ENCODE results near the gene PGLYRP4.

PGLYRP4 gene

DNA sequence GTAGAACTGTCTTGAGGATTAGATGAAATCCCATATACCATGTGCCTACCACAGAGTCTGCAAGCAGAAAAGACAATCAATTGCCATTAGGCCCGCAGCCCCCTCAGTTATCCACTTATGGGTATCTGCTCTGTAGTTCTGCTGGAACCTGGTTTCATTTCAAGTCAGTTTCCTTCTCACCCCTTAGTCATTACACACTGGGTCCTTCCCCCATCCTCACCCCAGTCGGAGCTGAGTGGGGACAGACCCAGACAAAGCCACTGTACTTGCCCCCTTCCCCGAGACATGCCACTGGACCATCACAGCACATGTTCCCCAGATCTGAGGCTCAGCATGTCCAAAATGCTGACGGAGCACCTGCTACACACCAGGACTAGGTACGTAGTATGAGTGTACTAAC lies 57.1 kb downstream of the PGLYRP4 start:
- no peak for ATAC-seq
- TF ChIP-seq ZNF70 (CRISPR knock-in tag; IDR thresholded peaks at IDR 0.05) (no peak), GLIS3 (CRISPR knock-in tag; IDR thresholded peaks at IDR 0.05) (no peak), TCF4 (CRISPR knock-in tag; IDR thresholded peaks at IDR 0.05; ENCODE audit: borderline replicate concordance) (no peak), SNAI2 (CRISPR knock-in tag; IDR thresholded peaks at IDR 0.05) (no peak), OSR1 (CRISPR knock-in tag; IDR thresholded peaks at IDR 0.05) (no peak), PPARA (CRISPR knock-in tag; IDR thresholded peaks at IDR 0.05; ENCODE audit: borderline replicate concordance) (no peak), BACH2 (CRISPR knock-in tag; IDR thresholded peaks at IDR 0.05; ENCODE audit: borderline replicate concordance) (no peak), ZNF8 (CRISPR knock-in tag; IDR thresholded peaks at IDR 0.05) (no peak), ZC3H10 (CRISPR knock-in tag; IDR thresholded peaks at IDR 0.05) (no peak), CREB5 (CRISPR knock-in tag; IDR thresholded peaks at IDR 0.05; ENCODE audit: low read depth) (no peak), ZFP30 (CRISPR knock-in tag; IDR thresholded peaks at IDR 0.05) (no peak), TOX (CRISPR knock-in tag; IDR thresholded peaks at IDR 0.05; ENCODE audit: borderline replicate concordance) (no peak), ISL1 (CRISPR knock-in tag; IDR thresholded peaks at IDR 0.05) (no peak)
- TF ChIP-seq, protein P1, sequence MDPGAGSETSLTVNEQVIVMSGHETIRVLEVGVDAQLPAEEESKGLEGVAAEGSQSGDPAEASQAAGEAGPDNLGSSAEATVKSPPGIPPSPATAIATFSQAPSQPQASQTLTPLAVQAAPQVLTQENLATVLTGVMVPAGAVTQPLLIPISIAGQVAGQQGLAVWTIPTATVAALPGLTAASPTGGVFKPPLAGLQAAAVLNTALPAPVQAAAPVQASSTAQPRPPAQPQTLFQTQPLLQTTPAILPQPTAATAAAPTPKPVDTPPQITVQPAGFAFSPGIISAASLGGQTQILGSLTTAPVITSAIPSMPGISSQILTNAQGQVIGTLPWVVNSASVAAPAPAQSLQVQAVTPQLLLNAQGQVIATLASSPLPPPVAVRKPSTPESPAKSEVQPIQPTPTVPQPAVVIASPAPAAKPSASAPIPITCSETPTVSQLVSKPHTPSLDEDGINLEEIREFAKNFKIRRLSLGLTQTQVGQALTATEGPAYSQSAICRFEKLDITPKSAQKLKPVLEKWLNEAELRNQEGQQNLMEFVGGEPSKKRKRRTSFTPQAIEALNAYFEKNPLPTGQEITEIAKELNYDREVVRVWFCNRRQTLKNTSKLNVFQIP (CRISPR knock-in tag; IDR thresholded peaks at IDR 0.05; ENCODE audit: borderline replicate concordance, low read depth): no peak
- TF ChIP-seq, protein P2, sequence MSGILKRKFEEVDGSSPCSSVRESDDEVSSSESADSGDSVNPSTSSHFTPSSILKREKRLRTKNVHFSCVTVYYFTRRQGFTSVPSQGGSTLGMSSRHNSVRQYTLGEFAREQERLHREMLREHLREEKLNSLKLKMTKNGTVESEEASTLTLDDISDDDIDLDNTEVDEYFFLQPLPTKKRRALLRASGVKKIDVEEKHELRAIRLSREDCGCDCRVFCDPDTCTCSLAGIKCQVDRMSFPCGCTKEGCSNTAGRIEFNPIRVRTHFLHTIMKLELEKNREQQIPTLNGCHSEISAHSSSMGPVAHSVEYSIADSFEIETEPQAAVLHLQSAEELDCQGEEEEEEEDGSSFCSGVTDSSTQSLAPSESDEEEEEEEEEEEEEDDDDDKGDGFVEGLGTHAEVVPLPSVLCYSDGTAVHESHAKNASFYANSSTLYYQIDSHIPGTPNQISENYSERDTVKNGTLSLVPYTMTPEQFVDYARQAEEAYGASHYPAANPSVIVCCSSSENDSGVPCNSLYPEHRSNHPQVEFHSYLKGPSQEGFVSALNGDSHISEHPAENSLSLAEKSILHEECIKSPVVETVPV (CRISPR knock-in tag; IDR thresholded peaks at IDR 0.05): no peak

DNA sequence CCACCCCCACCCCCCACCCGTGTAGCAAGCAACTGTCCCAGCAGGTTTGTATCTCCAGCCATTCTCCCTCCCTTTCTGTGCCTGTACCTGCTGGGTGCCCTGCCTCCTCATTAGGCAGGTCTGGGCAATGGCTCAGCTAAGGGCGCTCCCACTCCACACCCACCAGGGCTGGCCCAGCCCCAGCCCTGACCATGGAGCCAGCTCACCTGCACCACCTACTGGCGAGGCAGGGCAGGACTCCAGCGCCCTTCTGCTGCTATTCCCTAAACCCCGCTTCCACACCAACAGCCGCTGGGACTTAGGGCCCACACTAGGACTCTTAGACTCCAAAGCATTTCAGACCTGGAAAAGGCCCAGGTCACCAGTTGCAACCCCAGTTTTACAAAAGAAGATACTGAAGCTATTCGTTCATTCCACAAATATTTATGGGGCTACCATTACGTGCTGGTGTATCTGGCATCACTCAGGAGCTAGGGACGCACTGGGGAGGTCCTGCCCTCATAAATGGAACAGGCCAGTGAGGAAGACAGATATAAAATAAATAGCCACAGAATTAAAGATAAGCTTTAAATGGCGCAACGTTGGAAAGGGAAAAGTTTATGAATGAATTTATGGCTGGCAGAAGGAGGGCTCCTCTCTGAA lies 59.9 kb downstream of the PGLYRP4 start:
- ATAC-seq: peak; percentile 86
- TF ChIP-seq SNAI2 (CRISPR knock-in tag; IDR thresholded peaks at IDR 0.05) (no peak), RARB (CRISPR knock-in tag; IDR thresholded peaks at IDR 0.05) (no peak)
- TF ChIP-seq, protein P2 (CRISPR knock-in tag; IDR thresholded peaks at IDR 0.05): no peak

Measured in SK-N-SH treated with all-trans-retinoic acid at 6 μM for 48 hours (cell line).